Measurements from ENCODE around the gene EP300. TPM values are rescaled to one million over a fixed set of nuclear protein-coding genes. Genes with fewer than 3 reads are reported as not detected.

Gene EP300
- total RNA-seq, 1 donor from 2014 or later, result 37.4 TPM

GRCh38 chr22:41215926-41216325 is 123.5 kb downstream of the EP300 start:
- Histone ChIP-seq H3K27me3 (ENCODE audit: control insufficient read depth, insufficient read depth, low read length) (no peaks in the 10 kb centered on the region), H3K4me3 (ENCODE audit: low read depth, low read length) (no peak overlapping the region), H3K36me3 (ENCODE audit: control insufficient read depth, insufficient read depth, low read length) (no peaks in the 10 kb centered on the region)
- DNase-seq (ENCODE audit: low read depth), result no peak
- no peak for TF ChIP-seq CTCF (IDR thresholded peaks at IDR 0.05; ENCODE audit: insufficient read depth, low read length, poor library complexity, severe bottlenecking)

- DNase-seq (ENCODE audit: low read depth), result no peak
- no peak overlapping the region for H3K4me3 ChIP-seq (ENCODE audit: low read depth, low read length)
Measured at GRCh38 chr22:41216984-41217383, 124.6 kb downstream of the EP300 start.

DNA sequence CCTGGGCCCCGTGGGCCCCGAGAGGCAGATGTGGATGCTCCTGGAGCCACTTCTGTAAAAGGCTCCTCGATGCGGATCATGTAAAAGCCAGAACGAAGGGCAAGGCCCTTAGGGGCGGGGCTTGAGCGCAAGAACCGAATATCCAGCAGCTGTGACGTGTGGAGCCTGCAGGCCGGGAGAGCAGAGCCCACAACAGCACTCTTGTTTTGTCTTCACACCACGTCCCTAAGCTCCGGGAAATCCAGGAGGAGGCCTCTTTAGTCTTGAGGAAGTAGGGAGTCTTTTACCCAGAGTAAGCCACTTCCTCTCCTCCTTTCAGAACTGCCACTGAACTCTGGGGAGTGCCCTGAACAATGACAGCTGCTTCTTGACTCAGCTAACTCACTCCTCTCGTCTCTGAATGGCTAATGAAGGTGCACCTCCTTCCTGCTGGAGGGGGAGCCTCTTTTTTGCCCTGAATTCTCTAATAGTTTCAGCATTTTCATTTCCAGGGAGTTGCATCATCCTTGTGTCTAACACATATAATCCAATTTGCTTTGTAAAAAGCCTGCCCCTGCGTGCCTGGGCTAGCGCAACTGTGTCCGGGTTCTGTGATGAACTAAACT is 125.3 kb downstream of the EP300 start:
- Histone ChIP-seq H3K4me3 (ENCODE audit: low read depth, low read length) (no peak overlapping the region), H3K36me3 (ENCODE audit: control insufficient read depth, insufficient read depth, low read length) (no peaks in the 10 kb centered on the region), H3K27me3 (ENCODE audit: control insufficient read depth, insufficient read depth, low read length) (no peaks in the 10 kb centered on the region)
- no peak for DNase-seq (ENCODE audit: low read depth)
- no peak for TF ChIP-seq CTCF (IDR thresholded peaks at IDR 0.05; ENCODE audit: insufficient read depth, low read length, poor library complexity, severe bottlenecking)

More at GRCh38 chr22:41216984-41217383, 124.6 kb downstream of the EP300 start:
- Histone ChIP-seq H3K36me3 (ENCODE audit: control insufficient read depth, insufficient read depth, low read length) (no peaks in the 10 kb centered on the region), H3K27me3 (ENCODE audit: control insufficient read depth, insufficient read depth, low read length) (no peaks in the 10 kb centered on the region)
- TF ChIP-seq CTCF (IDR thresholded peaks at IDR 0.05; ENCODE audit: insufficient read depth, low read length, poor library complexity, severe bottlenecking), result no peak

DNA sequence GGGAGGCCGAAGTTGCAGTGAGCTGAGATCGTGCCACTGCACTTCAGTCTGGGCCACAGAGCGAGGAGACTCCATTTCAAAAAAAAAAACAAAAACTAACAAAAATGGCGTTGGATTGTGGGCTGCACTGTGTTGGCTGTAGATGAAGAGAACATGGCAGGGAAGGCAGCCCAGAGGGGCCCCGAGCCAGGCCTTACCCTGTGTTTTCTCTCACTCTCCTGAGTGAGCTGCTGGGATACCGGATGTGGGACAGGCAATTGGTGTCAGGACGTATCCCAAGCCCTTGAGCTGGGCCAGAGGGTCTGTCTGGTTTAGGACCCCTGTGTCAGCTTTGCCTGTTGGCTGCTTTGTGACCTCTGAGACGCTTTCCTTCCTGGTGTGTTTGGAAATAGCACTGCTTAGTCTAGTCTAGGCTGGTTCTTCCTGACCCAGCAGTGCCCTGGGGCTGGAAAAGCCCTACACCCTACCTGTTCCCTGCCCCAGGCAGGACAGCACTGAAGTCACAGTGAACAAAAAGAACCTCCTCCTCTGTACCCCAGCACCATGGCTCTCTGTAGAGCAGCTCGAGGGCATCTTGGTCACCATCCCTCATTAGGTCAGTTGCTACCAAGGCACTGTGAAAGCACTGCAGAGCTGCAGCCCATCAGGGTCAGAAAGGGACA is 130.6 kb downstream of the EP300 start:
- Histone ChIP-seq H3K36me3 (ENCODE audit: control insufficient read depth, insufficient read depth, low read length) (peaks cover 1% of the 10 kb centered on the region), H3K27me3 (ENCODE audit: control insufficient read depth, insufficient read depth, low read length) (no peaks in the 10 kb centered on the region), H3K4me3 (ENCODE audit: low read depth, low read length) (no peak overlapping the region)
- no peak for TF ChIP-seq CTCF (IDR thresholded peaks at IDR 0.05; ENCODE audit: insufficient read depth, low read length, poor library complexity, severe bottlenecking)
- DNase-seq (ENCODE audit: low read depth), result no peak

GRCh38 chr22:41223535-41223934 is 131.1 kb downstream of the EP300 start:
- Histone ChIP-seq H3K36me3 (ENCODE audit: control insufficient read depth, insufficient read depth, low read length) (peaks cover 1% of the 10 kb centered on the region), H3K4me3 (ENCODE audit: low read depth, low read length) (no peak overlapping the region), H3K27me3 (ENCODE audit: control insufficient read depth, insufficient read depth, low read length) (no peaks in the 10 kb centered on the region)
- no peak for DNase-seq (ENCODE audit: low read depth)
- TF ChIP-seq CTCF (IDR thresholded peaks at IDR 0.05; ENCODE audit: insufficient read depth, low read length, poor library complexity, severe bottlenecking), result no peak

Data from kidney epithelial cell (primary cell).